GM10266 (cell line): ENCODE measurements around the gene SPARCL1.

Experiments
- DNase-seq: peaks from one replicate; pipeline ENCODE4 v3.0.0; 2012; ENCODE audit errors: extremely low spot score
- TF ChIP-seq, protein P1 (sequence below): IDR thresholded peaks from 2 replicates; pipeline ENCODE4 v1.5.1; 2012; ENCODE audit warnings: mild to moderate bottlenecking, low read depth; ENCODE audit not compliant: control insufficient read depth, insufficient read depth; ENCODE audit errors: missing control alignments

SPARCL1 gene

DNA sequence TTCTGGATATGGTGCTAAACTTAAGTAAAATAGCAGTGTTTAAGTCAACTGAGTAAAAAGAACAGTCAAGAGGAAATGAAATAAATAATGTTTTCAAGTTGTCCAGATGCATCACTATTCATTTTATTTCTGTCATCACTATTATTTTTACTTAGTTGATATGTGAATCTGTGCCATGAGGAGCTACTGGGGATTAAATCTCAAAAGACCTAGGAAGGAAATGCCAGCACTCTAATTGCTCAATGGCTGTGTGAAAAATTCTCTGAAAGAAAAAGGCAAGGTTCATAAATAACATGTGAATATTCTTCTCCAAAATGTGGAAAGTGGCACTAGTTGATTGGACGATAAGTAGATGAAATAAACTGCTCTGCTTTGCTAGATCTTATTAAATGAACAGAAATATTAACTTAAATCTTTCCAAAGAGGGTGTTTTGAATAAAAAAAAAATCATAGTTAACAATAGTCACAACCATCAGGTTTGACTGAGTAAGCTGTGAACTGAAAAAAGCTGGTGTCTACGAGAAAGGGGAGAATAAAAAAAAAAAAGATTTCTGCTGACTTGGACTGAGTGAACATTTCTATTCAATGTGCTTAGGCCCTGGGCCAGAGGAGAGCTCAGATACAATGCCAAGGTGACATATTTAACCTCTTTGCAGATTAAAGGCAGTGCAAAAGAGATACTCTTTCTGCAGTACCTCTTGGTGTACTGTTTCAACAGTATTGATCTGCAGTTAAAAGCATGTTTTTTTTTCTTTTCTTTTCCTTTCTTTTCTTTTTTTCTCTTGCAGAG lies 1.6 kb downstream of the SPARCL1 start:
- DNase-seq, result no peak
- TF ChIP-seq, protein P1, sequence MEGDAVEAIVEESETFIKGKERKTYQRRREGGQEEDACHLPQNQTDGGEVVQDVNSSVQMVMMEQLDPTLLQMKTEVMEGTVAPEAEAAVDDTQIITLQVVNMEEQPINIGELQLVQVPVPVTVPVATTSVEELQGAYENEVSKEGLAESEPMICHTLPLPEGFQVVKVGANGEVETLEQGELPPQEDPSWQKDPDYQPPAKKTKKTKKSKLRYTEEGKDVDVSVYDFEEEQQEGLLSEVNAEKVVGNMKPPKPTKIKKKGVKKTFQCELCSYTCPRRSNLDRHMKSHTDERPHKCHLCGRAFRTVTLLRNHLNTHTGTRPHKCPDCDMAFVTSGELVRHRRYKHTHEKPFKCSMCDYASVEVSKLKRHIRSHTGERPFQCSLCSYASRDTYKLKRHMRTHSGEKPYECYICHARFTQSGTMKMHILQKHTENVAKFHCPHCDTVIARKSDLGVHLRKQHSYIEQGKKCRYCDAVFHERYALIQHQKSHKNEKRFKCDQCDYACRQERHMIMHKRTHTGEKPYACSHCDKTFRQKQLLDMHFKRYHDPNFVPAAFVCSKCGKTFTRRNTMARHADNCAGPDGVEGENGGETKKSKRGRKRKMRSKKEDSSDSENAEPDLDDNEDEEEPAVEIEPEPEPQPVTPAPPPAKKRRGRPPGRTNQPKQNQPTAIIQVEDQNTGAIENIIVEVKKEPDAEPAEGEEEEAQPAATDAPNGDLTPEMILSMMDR, result no peak

DNA sequence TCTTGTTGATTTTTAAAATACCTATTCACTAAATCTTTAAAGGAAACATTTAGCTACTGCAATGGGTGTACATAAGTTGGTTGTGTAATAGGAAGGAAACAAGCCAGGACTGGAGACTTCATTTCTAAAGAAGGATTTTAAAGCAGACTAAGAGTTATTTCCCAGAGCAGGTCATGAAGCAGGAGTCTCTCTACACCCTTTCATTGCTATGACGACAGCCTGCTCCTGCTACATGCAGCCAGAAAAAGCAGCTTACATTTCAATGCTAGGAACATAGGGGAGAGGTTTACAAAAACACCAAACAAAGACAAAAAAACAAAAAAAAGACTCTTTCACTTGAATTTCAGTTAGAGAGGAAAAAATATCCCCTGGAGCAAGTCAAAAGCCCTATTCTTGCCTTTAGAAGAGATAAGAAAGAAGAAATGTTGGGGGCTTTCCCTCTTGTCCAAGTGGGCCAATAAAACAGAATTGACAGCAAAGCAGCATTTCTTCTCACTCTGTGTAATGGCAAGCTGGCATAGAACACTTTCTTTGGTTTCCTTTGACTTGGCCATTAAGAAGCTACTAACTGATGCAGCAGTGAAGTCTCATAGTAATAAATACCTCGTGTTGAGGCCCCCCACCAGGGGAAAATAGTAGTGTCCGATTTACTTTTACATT lies 3.4 kb downstream of the SPARCL1 start:
- TF ChIP-seq, protein P1, result no peak
- DNase-seq, result no peak

DNA sequence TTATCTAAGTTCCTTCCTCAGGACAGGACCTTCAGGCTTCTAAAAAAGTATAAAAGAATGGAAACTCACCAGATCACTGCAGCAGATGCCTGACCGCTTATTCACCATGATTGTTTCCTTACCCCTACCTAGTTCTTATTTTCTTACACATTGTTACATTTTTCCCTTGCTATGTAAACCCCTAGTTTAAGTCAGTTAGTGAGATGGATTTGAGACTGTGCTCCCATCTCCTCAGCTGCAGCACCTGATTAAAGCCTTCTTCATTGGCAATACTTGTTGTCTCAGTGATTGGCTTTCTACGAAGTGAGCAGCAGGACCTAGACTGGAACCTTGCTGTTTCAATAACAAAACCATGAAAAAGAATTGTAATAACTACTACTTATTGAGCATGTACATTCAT lies 4.7 kb downstream of the SPARCL1 start:
- no peak for DNase-seq
- TF ChIP-seq, protein P1, result no peak

DNA sequence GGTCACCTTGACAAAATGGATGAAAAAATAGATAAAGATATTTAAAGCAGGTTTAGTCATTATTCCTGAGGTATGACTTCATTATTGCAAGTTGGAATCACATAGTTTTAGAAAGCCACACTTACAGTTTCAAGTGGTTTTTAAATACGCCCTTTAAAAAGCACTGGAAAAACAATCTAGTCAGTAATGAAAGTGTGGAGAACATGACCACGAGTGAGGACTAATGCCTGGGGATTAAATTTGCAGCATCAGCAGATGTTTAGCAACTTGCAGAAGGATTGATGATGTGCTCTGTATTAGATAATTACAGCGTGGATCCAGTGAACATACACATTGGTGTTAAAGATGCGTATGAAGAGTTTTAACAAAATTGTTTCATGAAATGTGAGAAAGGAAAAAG lies 5.9 kb downstream of the SPARCL1 start:
- no peak for DNase-seq
- TF ChIP-seq, protein P1, result no peak

DNA sequence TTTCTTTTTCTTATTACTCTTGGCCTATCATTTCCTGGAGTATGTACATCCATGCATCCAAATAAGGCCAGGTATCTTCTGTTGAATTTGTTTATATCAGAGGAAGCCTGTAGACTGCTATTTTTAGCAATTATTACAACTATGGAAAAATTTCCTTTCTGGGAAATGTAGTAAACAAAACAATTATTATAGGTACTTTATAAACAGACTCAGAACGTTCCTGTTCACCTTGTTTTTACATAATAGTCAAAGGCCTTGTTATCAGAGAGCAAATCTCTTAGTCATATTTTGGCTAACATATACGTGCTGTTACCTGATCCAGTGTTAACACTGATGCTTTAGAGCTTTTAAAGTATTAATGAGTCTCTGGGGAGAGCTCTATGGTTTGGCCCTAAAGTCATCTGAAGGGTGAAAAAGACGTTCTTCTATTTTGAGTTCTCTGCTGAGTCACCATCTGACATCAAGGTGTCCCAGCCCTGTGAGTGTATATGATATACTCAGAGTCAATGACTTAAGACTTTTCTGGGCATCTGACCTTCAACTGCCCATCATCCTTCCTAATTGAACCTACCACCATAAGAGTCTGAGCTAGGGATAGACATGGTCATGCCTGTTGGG lies 7.3 kb downstream of the SPARCL1 start:
- TF ChIP-seq, protein P1, result no peak
- no peak for DNase-seq

DNA sequence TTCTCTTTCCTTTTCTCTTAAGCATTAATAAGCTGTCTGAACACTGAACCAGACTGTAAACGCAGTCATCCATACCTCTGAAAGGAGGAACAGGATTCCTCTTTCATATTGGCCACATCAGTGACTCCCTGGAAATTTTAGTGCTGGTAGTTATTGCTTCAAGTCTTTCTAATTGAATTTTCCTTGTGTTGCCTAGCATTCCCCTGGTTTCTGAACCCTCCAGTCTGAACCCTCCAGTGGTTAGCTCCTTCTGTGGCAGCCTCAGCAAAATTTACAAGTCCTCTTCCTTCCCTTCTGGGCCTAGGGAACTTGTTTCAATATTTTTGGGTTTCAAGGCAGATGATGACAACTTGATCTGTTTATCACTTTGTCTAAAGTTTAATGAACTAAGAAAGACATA lies 7.9 kb downstream of the SPARCL1 start:
- TF ChIP-seq, protein P1, result no peak
- no peak for DNase-seq

DNA sequence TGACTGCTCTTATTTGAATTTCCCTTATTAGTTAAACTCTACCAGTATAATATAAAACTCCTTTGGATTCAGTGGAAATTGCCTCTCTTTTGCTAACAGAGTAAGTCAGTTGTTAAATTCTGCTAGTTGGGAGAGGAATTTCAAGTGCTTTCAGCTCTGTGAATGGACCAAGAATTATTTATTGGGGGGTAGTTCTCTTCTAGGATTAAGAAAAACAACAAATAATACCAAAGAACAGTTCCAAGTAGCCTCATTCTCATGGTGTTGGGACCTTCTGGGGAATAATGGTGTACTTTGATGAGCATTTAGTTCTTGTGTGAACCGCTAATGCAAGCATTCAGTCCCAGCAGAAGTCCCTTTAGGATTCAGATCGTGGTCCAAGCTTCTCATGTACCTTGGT lies 11.6 kb downstream of the SPARCL1 start:
- TF ChIP-seq, protein P1, result no peak
- DNase-seq, result no peak
